Fibroblast of skin of abdomen (primary cell): ENCODE results near the gene SIX2. TPM values are rescaled to one million over a fixed set of nuclear protein-coding genes. Genes with fewer than 3 reads are reported as not detected.
"Not testable (repeated sequence)": the region's sequence is repeated elsewhere in the genome, so short reads cannot be mapped to it uniquely, and the experiment has no call there.

Source experiments
- DNase-seq: peaks from one replicate; pipeline ENCODE4 v3.0.0-alpha.2; 2013
- polyA plus RNA-seq, 2 experiments: library from polyadenylated mRNA; unstranded; fragments of 120-200 nt; gene quantifications; one replicate each; pipeline ENCODE4 v1.2.1, GENCODE V29; 2013; ENCODE audit not compliant: insufficient read length in 2 of 2

Gene SIX2
- 0.19 TPM for polyA plus RNA-seq (2013, experiment 1 of 2; ENCODE audit: insufficient read length)
- 0.16 TPM for polyA plus RNA-seq (2013, experiment 2 of 2; ENCODE audit: insufficient read length)

DNA sequence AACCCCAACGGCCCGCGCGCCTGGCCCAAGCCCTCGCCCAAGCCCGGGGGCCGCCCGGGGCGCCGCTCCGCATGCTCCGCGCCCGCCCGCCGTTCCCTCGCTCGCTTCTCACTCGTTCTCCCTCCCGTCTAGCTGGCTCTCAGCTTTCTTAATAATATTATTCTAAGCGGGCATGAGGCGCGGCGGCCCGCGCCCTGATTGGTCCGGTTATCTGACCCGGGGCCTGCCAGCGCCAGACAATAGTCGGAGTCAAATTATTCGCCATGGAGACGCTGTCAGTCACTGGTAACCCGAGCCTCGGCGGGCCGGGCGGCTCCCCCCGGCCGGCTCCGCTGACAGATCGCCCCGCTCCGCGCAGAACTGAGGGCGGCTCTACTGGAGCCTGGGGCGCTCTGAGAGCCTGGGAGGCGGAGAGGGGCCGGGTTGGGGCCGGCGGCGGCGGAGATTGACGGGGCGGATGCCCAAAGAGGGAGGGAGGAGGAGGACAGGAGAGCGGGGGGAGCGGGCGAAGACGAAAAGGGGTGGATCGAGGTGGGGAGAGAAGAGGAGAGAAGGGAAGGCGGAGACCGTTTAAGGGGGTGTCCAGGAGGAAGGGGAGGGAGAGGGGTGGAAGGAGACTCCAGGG is at the start of gene SIX2:
SIX2 (minus strand) TSS at position 150 of the 625 bp plus-strand sequence. CDS start 342 bp downstream, outside the sequence.
- peak; percentile 92 for DNase-seq

- no peak for DNase-seq
Observed at GRCh38 chr2:45055162-45055605, 45.9 kb upstream of the SIX2 start.

DNA sequence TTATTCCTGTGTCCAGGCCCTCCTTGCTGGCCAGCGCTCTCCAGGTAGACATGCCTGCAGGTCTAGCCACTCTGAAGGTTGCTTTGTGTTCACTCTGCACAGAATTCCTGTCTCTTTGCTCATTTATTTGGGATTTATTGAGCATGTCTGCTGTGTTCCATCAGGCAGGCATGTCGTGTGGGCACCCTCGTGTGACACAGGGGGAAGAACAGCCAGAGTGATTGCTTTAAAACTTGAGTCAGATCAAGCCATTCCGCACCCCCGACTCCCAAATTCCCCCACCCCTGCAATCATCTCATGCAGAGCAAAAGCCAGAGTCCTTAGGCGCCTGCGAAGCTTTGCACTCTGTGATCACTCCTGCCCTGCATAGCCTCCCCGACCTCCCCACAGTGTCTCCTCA is 44.7 kb upstream of the SIX2 start:
- no peak for DNase-seq

DNA sequence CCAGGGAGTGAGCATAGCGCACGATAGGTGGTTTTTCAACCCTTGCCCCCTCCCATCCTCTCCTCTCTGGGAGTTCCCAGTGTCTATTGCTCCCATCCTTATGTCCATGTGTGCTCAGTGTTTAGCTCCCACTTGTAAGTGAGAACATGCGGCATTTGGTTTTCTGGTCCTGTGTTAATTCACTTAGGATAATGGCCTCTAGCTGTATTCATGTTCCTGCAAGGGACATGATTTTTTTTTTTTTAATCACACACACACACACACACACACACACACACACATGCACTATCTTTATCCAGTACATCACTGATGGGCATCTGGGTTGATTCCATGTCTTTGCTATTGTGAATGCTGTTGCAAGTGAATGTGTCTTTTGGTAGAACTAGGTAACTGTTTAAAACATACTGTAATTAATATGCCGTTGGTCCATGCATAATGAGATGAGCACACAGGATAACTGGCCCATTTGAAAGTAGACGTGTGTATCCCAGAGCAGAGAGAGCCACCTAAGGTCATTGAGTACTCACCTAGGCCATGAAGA is 43.2 kb upstream of the SIX2 start:
- DNase-seq, result no peak

DNA sequence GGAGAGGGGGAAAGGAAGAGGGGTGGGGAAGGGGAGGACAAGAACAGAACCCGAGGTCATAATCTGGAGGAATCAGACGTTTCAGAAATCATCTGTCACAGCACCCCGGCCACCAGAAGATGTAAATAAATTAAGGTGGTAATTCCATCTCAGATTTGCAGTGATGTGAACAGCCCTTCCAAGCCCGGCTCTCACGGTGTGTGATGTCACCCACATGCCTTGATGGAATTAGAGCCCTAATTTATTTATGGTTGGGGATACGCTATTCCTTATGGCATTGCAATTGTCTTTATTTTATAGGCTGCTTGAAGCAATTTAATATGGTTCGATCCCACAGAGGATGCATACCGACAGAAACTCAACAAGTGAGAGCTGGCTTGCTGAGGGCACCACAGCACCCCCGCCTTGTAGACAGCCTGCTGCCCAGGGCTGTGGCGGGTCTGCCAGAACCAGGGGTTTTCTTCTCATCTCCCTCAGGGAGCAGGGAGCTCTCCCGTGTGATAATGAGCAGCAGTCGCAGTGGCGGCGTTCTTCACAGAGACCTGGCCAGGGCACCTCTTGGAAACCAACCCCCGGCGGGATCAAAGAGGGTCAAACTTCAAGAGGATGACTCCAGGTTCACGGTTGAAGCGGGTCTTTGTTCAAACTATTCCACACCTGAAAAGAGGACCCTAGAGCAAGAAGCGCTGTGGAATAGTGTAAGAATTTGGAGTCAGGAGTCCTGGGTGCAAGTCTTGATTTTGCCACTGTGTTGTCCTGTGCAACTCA is 40.5 kb upstream of the SIX2 start:
- DNase-seq, result no peak

GRCh38 chr2:45047301-45047700 is 38.0 kb upstream of the SIX2 start:
- no peak for DNase-seq

DNA sequence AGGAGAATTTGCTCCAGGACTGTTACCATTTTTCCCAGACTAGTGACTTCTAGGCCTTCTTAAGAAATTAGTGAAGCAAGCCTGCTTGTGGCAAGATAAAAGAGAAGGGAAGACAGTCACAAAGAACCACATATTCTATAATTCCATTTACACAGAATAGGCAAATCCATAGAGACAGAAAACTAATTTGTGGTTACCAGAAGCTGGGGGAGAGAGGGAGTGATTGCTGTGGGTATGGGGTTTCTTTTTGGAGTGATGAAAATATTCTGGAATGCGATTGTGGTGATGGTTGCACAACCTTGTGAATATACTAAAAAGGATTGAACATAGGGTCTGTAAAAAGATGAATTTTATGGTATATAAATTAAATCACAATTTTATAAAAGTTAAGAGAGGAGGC is 37.5 kb upstream of the SIX2 start:
- DNase-seq, result peak; percentile 67

- no peak for DNase-seq
Observed at GRCh38 chr2:45045706-45046105, 36.5 kb upstream of the SIX2 start.

DNA sequence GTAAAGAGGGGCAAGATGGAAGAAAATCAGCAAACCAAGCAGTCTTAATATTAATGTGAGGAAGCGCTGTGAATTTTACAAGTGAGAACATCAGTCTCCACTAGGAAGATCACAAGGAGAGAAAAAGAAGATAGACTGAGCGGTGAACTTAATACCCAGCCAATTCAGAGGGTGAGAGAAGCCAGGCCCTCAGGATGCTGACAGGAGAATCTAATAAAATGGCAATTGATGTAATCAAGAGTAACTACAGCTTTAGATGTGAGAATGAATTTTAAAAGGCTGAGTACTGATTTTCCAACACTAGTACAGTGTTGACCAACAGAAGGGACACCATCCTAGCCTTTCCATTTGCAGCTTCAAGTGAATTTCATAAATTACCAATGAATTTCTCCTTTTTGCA is 35.7 kb upstream of the SIX2 start:
- no peak for DNase-seq

- DNase-seq, result no peak
Observed at GRCh38 chr2:45043174-45043573, 33.9 kb upstream of the SIX2 start.

DNA sequence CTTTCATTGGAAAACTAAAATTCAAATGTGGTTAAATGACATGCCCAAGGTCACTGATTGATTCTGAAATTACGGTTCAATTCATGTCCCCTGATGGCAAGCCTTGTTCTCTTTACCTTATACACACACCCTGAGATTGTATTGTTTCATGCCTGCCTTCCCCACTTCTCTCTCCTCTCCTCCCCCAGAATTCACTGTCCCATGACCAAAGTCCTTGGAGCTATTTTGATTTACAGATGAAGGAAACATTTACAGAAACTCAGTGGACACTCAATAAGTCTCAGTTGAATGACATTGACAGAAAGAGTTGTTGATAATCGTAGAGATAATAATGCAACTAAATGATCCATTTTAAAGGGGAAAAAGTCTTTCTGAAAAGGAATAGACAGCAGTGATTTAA is 33.1 kb upstream of the SIX2 start:
- DNase-seq, result no peak

DNA sequence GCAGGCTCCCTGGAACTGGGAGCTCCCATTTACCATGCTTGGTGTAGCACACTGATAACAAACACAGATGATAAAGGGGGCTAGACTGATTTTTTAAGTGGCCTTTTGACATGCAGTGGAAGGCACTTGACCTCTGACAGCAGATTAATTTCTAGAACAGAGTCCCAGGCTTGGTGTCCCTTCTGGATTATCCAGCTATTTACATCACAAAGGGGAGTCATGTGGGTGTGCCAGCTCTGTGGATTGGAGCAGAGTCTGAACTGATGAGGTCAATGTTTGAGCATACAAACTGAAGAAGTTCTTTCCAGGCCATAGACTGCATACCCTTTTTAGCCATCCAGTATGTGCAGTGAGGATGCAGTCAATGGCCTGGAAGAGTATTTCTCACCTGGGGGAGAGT is 31.5 kb upstream of the SIX2 start:
- DNase-seq, result no peak

GRCh38 chr2:45039804-45040203 is 30.6 kb upstream of the SIX2 start:
- DNase-seq, result not testable (repeated sequence)

- not testable (repeated sequence) for DNase-seq
Observed at GRCh38 chr2:45038861-45039260, 29.6 kb upstream of the SIX2 start.

GRCh38 chr2:45033302-45033701 is 24.1 kb upstream of the SIX2 start:
- no peak for DNase-seq

DNA sequence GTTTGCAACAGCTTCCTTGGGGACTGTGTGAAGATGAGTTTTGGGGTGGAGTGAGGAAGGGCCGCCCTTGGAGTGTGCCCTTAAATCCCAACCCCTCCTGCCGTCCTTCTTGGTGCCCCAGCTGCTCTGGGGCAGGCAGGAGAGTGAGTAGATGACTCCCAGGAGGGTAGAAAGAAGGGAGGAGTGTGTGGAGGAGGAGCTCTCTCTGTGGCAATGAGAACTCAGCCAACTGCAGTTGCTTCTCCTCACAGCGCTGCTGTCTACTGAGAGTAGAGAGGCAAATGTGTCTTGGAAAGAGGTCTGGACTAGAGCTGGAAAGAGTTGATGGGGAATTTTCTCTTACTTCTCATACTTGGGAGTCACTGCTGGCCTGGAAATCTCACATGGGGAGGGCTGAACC is 21.8 kb upstream of the SIX2 start:
- no peak for DNase-seq

DNA sequence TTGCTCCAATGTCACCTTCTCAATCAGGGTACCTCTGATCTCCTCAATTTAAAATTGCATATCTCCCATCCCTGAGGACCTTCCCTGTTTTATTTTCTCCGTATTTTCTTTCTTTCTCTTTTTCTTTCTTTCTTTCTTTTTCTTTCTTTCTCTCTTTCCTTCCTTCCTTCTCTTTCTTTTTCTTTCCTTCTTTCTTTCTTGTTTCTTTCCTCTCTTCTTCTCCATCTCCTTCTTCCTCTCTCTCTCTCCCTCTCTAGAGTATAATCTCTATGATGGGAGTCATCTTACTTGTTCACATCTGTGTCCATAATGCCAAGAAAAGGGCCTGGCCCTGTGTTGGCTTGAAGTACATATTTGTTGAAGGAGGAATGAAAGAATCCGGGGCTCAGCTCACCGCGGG is 21.3 kb upstream of the SIX2 start:
- DNase-seq, result no peak

- DNase-seq, result no peak
Observed at GRCh38 chr2:45029215-45029614, 20.0 kb upstream of the SIX2 start.

- no peak for DNase-seq
Observed at GRCh38 chr2:45028276-45028675, 19.0 kb upstream of the SIX2 start.

DNA sequence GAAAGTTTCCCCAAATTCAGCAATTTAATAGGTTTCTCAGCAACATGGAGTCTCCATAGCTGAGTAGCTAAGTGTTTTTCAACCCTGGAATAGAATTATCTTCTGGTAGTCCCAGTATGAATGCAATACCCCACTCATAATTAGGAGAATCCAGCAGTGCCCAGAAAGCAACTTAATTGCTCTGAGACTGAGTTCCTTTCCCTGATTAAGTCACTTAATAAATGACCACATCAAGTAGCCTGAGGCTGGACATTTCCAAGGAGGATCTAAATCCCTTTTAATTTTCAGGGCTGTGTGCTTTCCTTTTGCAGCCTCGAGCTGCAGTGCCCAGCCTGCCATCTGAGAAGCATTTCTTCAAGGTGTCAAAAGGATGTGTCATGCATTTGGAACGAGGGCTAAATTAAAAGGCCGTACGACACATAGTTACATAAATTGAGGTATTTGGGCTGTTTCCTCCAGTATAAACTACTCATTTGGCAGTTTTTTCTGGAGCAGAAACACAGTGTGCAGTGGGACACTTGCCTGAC is 17.7 kb upstream of the SIX2 start:
- DNase-seq, result no peak

GRCh38 chr2:45024600-45025291 is 15.5 kb upstream of the SIX2 start:
- DNase-seq, result peak; percentile 63

DNA sequence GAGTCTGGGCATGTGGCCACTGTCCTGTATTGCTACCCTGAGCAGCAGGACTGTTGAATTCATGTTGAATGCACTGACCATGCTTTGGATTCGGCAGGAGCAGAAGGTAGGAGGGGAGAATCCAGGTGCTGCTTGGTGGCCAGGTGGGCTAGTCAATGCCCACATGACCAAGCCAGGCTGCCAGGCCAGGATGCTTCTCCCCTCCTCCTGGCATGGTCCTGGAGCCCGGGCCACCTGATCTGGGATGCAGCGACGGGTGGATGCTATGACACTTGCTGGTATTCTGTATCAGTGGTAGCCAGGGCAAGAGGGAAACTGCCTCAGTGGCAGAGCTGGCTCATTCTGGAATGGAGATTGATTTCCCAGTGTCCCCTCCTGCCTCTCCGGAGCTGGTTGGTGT is 14.8 kb upstream of the SIX2 start:
- DNase-seq, result no peak

GRCh38 chr2:45020439-45020838 is 11.2 kb upstream of the SIX2 start:
- no peak for DNase-seq
